Measurements from ENCODE around the gene TRERF1.

The TRERF1 gene

DNA sequence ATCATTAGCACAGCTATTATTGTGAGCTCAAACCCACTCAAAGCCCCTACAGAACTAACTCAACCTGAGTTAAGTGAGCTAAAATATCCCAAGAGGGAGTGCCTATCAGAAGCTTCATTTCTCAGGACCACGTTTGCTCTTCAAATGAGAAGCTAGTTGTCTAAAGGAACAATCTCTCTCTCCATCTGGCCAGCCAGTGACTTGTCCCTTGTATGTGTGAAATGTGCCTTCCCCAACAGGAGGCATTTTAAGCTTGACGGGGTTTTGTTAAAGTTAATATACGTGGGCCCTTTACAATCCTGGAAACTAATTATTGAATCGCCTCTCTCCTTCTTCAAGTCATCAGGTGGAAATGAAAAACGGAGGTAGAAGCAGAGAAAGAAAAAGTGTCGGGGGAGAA is 62.0 kb downstream of the TRERF1 start (continued):
- TF ChIP-seq ZNF302 (tag by site-specific recombination; IDR thresholded peaks at IDR 0.05; ENCODE audit: low read depth): no peak
- TF ChIP-seq ELK4 (IDR thresholded peaks at IDR 0.05; ENCODE audit: borderline replicate concordance, low read depth, low read length): no peak

GRCh38 chr6:42388046-42388445 is 63.7 kb downstream of the TRERF1 start:
- TF ChIP-seq ZNF600 (tag by site-specific recombination; IDR thresholded peaks at IDR 0.05) (no peak), ZNF2 (tag by site-specific recombination; IDR thresholded peaks at IDR 0.05) (no peak), ZNF214 (tag by site-specific recombination; IDR thresholded peaks at IDR 0.05; ENCODE audit: borderline replicate concordance) (no peak), ZFP41 (tag by site-specific recombination; IDR thresholded peaks at IDR 0.05; ENCODE audit: borderline replicate concordance) (no peak), SCRT1 (tag by site-specific recombination; IDR thresholded peaks at IDR 0.05; ENCODE audit: borderline replicate concordance) (no peak), SP7 (tag by site-specific recombination; IDR thresholded peaks at IDR 0.05) (no peak), ZNF211 (tag by site-specific recombination; IDR thresholded peaks at IDR 0.05; ENCODE audit: low read depth) (no peak), KLF9 (tag by site-specific recombination; IDR thresholded peaks at IDR 0.05; ENCODE audit: low read depth) (no peak), KLF16 (tag by site-specific recombination; IDR thresholded peaks at IDR 0.05) (no peak), ZNF394 (tag by site-specific recombination; IDR thresholded peaks at IDR 0.05; ENCODE audit: borderline replicate concordance) (no peak), ZNF23 (tag by site-specific recombination; IDR thresholded peaks at IDR 0.05; ENCODE audit: borderline replicate concordance) (no peak), ZNF837 (tag by site-specific recombination; IDR thresholded peaks at IDR 0.05) (no peak), ZNF416 (tag by site-specific recombination; IDR thresholded peaks at IDR 0.05) (no peak), ZNF335 (tag by site-specific recombination; conservative IDR thresholded peaks at IDR 0.05) (no peak), ZNF10 (tag by site-specific recombination; IDR thresholded peaks at IDR 0.05) (no peak), ZBTB10 (tag by site-specific recombination; IDR thresholded peaks at IDR 0.05) (no peak), ZNF184 (tag by site-specific recombination; IDR thresholded peaks at IDR 0.05) (no peak)
- TF ChIP-seq, protein P1, sequence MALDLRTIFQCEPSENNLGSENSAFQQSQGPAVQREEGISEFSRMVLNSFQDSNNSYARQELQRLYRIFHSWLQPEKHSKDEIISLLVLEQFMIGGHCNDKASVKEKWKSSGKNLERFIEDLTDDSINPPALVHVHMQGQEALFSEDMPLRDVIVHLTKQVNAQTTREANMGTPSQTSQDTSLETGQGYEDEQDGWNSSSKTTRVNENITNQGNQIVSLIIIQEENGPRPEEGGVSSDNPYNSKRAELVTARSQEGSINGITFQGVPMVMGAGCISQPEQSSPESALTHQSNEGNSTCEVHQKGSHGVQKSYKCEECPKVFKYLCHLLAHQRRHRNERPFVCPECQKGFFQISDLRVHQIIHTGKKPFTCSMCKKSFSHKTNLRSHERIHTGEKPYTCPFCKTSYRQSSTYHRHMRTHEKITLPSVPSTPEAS (tag by site-specific recombination; IDR thresholded peaks at IDR 0.05): no peak
- TF ChIP-seq, protein P2, sequence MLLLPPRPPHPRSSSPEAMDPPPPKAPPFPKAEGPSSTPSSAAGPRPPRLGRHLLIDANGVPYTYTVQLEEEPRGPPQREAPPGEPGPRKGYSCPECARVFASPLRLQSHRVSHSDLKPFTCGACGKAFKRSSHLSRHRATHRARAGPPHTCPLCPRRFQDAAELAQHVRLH (tag by site-specific recombination; IDR thresholded peaks at IDR 0.05): no peak
- H3K36me3 ChIP-seq (ENCODE audit: control insufficient read depth in 2 of 2, insufficient read depth in 1 of 2, low read length in 2 of 2): no peaks in the 10 kb centered on the region
- H3K4me3 ChIP-seq (ENCODE audit: low read depth, low read length): no peak overlapping the region
- no peaks in the 10 kb centered on the region for H3K4me1 ChIP-seq (ENCODE audit: control insufficient read depth, insufficient read depth, low read length)
- no peak overlapping the region for H3K27ac ChIP-seq (ENCODE audit: extremely low read depth, low read depth, low read length)
- no peaks in the 10 kb centered on the region for H3K9me3 ChIP-seq (ENCODE audit: control insufficient read depth, insufficient read depth, low read depth, low read length)
- POLR2A ChIA-PET: interaction anchor here (1.2 kb wide), 1 partner anchor 15 kb away, joined by 3 read pairs; no protein-coding TSS in a partner anchor
- CTCF ChIA-PET: interaction anchor here (0.7 to 2.0 kb wide), 3 partner anchors 22 to 159 kb away, joined by 3 to 8 read pairs (median 3); no protein-coding TSS in a partner anchor
